Measurements from ENCODE around the gene SLCO4C1.
A peak's percentile ranks its signal among the peaks of the same experiment; 100 is the strongest.

The SLCO4C1 gene

DNA sequence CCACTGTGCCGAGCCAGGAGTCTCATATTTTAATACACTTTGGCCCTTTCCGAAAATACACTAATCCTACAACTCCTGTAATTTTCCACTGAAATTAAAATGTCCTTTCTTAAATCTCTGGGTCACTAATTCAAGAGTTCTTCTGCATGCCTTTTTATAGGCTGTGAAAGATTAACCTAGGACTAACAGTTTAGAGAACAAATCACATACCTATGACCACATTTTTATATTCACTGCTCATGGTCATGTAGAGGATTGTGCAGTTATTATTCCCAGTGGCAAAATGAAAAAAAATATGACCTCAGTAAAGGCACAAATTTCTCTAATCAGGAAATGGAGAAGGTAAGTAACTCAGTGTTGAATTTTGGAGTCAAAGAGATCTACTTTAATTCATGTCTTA, 33.4 kb downstream of the SLCO4C1 start:
- DNase-seq = no peak

GRCh38 chr5:102249381-102249780, 46.7 kb downstream of the SLCO4C1 start:
- no peak for DNase-seq

- DNase-seq = no peak
Measured at GRCh38 chr5:102243213-102243612, 52.9 kb downstream of the SLCO4C1 start.

DNA sequence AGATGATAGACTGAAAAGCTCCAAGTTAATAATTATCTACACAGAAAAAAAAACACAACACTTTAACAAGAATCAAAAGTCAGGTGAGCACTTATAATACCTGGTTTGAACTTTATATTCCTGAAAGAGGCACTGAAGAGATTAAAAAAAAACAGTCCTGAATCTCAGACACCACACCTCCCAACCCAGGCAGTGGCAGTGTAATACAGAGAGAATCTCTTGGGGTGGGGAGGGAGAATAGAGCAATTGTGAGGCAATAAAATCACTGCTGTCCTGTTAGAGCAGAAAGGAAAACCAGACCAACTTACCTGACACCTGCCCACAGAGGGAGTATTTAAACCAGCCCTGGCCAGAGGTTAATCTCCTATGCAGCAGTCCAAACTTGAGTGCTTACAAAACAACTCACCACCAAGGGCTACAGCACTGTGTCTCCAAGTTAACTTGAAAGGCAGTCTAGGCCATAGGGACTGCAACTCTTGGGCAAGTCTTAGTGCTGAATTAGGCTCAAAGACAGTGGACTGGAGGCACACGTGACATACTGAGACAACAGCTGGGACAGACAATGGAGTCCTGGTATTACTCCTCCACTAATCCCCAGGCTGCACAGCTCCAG, 54.2 kb downstream of the SLCO4C1 start:
- DNase-seq = no peak

- DNase-seq = no peak
Measured at GRCh38 chr5:102231693-102232619, 64.1 kb downstream of the SLCO4C1 start.

DNA sequence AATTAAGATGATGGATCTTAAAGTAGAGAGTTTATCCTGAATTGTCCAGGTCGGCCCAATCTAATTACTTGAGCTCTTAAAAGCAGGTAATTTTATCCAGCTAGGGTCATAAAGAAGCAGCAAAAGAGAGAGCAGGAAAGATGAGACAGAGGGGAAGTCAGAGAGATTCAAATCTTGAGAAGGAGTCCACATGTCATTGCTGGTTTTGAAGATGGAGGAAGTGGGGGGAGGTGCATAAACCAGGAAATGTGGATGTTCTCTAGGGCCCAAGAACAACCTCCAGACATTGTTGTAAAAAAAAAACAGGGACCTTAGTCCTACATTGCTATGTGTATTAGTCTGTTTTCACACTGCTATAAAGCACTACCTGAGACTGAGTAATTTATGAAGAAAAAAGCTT, 66.4 kb downstream of the SLCO4C1 start:
- no peak for DNase-seq

DNA sequence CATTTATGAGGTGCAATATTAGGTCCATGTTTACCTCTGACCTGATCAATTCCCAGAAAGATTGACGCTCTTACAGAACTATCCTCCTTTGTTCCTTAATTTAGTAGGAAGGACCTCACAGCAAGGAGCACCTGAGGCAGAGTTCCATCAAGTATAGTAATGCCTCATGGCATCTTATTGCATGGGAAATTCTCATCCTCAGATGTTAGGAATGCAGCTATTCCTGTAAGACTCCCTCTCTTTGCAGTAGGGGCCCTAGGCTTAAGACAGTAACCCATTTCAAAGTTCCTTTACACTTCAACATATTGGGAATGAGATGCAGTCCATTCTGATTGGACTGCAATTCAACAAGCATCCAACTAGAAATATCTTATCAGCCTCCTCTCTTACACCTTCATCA, 69.8 kb downstream of the SLCO4C1 start:
- DNase-seq = no peak

DNA sequence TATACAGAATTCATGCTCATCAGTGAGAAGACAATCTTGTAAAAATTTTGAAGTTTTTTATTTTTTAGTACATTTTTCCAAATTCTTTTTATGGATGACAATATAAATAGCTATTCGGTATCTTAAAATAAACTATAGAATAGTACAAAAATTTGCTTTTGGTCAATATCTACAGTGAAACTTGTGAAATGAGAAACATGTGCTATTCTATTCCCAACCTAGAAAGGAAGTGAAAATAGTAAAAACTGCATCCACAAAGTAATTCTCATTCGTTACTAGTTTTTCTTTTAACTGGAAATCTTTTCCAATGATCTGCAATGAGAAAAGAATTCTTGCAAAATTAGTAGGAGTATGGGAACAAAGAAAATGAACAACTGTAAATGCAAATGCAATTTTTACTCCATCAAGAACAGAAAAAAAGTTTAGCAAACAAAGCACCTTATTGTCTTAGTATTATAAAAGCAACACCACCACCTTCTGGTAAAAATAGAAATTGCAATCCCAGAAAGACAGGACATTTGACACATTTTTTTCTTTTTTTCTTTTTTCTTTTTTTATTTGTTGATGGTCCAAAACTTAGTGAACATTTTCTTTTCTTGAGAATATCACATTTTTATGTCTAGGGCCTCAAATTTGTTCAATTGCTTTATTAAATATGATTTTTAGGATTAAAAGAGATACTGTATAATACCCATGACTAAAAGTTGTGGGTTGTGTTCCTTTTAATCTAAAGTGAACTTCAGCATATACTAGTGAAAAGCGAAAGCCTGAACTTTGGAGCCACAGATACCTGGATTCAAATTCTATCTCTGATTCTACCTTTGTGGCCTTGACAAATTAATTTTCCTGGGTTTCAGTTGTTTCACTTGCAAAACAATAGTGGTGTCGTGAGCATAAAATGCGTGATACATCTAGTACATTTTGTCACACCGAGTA, 72.3 kb downstream of the SLCO4C1 start:
- peak; percentile 49 for DNase-seq

- DNase-seq = no peak
Measured at GRCh38 chr5:102222772-102223171, 73.3 kb downstream of the SLCO4C1 start.

DNA sequence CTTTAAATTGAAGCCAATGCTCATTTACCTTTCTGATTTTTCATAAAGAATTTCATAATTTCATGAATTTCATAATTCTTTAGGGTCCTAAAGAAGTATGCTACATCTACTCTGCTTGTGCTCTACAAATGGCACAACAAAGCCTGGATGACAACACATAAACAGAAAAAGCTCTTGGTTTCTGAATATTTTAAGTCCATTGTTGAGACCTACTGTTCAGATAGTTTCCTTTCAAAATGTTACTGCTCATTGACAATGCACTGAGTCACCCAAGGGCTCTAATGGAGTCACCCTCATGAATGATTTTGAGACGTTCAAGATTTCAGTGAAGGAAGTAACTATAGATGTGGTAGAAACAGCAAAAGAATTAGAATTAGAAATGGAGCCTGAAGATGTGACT, 74.1 kb downstream of the SLCO4C1 start:
- DNase-seq = no peak

DNA sequence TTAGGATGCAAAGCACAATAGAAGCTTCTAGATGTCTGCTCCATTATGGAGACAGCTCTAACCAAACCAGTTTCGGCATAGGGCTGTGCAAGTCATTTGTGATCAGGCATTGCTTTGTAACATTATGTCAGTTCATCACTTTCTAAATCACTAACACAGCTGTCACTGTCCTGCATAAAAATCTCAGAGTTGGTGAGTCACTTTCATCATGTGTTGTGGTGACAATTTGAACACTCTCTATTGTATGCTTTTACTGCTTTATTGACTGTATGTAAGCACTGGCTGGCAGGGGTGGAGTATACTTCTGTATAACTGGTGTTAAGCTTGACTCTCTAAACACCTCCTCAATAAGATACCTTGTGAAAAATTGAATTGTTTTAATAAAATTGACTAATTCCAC, 77.9 kb downstream of the SLCO4C1 start:
- DNase-seq = no peak

DNA sequence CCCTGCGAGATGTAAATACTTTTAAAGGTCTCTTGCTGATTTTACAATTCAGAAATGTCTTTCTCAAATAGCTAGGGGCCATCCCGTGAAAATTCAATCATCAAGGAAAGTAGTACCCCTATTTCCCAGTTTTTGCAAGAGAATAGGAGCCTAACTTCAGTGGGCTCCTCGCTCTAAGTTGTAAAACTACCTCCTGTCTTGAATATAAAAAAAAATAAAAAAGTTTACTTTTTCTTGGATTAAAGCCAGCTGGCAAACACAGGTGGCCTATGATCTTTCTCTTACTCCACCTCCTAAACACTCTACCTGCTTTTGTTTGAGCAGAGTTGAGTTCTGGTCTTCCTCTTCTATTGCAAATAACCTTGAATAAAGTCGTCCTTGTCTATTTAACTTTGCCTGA, 79.4 kb downstream of the SLCO4C1 start:
- DNase-seq = no peak

GRCh38 chr5:102211165-102211564, 84.9 kb downstream of the SLCO4C1 start:
- no peak for DNase-seq

- no peak for DNase-seq
Measured at GRCh38 chr5:102200861-102201260, 95.2 kb downstream of the SLCO4C1 start.

GRCh38 chr5:102196481-102196880, 99.6 kb downstream of the SLCO4C1 start:
- DNase-seq = no peak

Measured in CD4-positive, alpha-beta T cell treated with Interleukin-10 for 1 hour (primary cell).